ENCODE results near the gene SDK2. TPM values are rescaled to one million over a fixed set of nuclear protein-coding genes. Genes with fewer than 3 reads are reported as not detected.

Gene SDK2
- total and polyA plus RNA-seq, 2 donors from 2014 or later: 0.37 to 2.4 TPM

- no peak overlapping the region for H3K9ac ChIP-seq (ENCODE audit: low read length in 3 of 3)
- no peak for TF ChIP-seq CTCF (IDR thresholded peaks at IDR 0.05; ENCODE audit: borderline replicate concordance, extremely low read depth, insufficient read depth)
- no peak overlapping the region for H3K27ac ChIP-seq (ENCODE audit: low read depth in 2 of 2, low read length in 2 of 2)
- H3K27me3 ChIP-seq (ENCODE audit: control insufficient read depth, insufficient read depth, low read length): no peaks in the 10 kb centered on the region
- intact Hi-C loops (cut with DNase I): no loop called here
- no peaks in the 10 kb centered on the region for H3K36me3 ChIP-seq (ENCODE audit: control insufficient read depth in 2 of 3, insufficient read depth in 3 of 3, low read length in 3 of 3)
- FAIRE-seq (no peak), DNase-seq (no peak)
- no peaks in the 10 kb centered on the region for H3K4me1 ChIP-seq (ENCODE audit: control insufficient read depth in 2 of 3, insufficient read depth in 2 of 3, low read depth in 1 of 3, low read length in 3 of 3)
- H3K4me3 ChIP-seq (ENCODE audit: low read length in 3 of 3): no peak overlapping the region
- no peaks in the 10 kb centered on the region for H3K9me3 ChIP-seq (ENCODE audit: control insufficient read depth in 2 of 3, insufficient read depth in 1 of 3, low read length in 3 of 3)
These were observed 257.7 kb downstream of the SDK2 start for GRCh38 chr17:73386561-73386960.

GRCh38 chr17:73384926-73385325 is 259.3 kb downstream of the SDK2 start:
- Histone ChIP-seq H3K27me3 (ENCODE audit: control insufficient read depth, insufficient read depth, low read length) (no peaks in the 10 kb centered on the region), H3K27ac (ENCODE audit: low read depth in 2 of 2, low read length in 2 of 2) (no peak overlapping the region), H3K9me3 (ENCODE audit: control insufficient read depth in 2 of 3, insufficient read depth in 1 of 3, low read length in 3 of 3) (no peaks in the 10 kb centered on the region), H3K4me1 (ENCODE audit: control insufficient read depth in 2 of 3, insufficient read depth in 2 of 3, low read depth in 1 of 3, low read length in 3 of 3) (no peaks in the 10 kb centered on the region), H3K9ac (ENCODE audit: low read length in 3 of 3) (no peak overlapping the region), H3K36me3 (ENCODE audit: control insufficient read depth in 2 of 3, insufficient read depth in 3 of 3, low read length in 3 of 3) (no peaks in the 10 kb centered on the region), H3K4me3 (ENCODE audit: low read length in 3 of 3) (no peak overlapping the region)
- FAIRE-seq (no peak), DNase-seq (no peak)
- no peak for TF ChIP-seq CTCF (IDR thresholded peaks at IDR 0.05; ENCODE audit: borderline replicate concordance, extremely low read depth, insufficient read depth)
- intact Hi-C loops (cut with DNase I): no loop called here

GRCh38 chr17:73380439-73381106 is 263.7 kb downstream of the SDK2 start:
- no peak overlapping the region for H3K9ac ChIP-seq (ENCODE audit: low read length in 3 of 3)
- no peaks in the 10 kb centered on the region for H3K9me3 ChIP-seq (ENCODE audit: control insufficient read depth in 2 of 3, insufficient read depth in 1 of 3, low read length in 3 of 3)
- DNase-seq: no peak
- no peaks in the 10 kb centered on the region for H3K4me1 ChIP-seq (ENCODE audit: control insufficient read depth in 2 of 3, insufficient read depth in 2 of 3, low read depth in 1 of 3, low read length in 3 of 3)
- no peak for FAIRE-seq
- no peaks in the 10 kb centered on the region for H3K27me3 ChIP-seq (ENCODE audit: control insufficient read depth, insufficient read depth, low read length)
- intact Hi-C loops (cut with DNase I): no loop called here
- no peak for TF ChIP-seq CTCF (IDR thresholded peaks at IDR 0.05; ENCODE audit: borderline replicate concordance, extremely low read depth, insufficient read depth)
- no peak overlapping the region for H3K27ac ChIP-seq (ENCODE audit: low read depth in 2 of 2, low read length in 2 of 2)
- H3K4me3 ChIP-seq (ENCODE audit: low read length in 3 of 3): no peak overlapping the region
- no peaks in the 10 kb centered on the region for H3K36me3 ChIP-seq (ENCODE audit: control insufficient read depth in 2 of 3, insufficient read depth in 3 of 3, low read length in 3 of 3)

GRCh38 chr17:73379826-73380225 is 264.4 kb downstream of the SDK2 start:
- Histone ChIP-seq H3K36me3 (ENCODE audit: control insufficient read depth in 2 of 3, insufficient read depth in 3 of 3, low read length in 3 of 3) (no peaks in the 10 kb centered on the region), H3K4me3 (ENCODE audit: low read length in 3 of 3) (no peak overlapping the region), H3K9ac (ENCODE audit: low read length in 3 of 3) (no peak overlapping the region), H3K9me3 (ENCODE audit: control insufficient read depth in 2 of 3, insufficient read depth in 1 of 3, low read length in 3 of 3) (no peaks in the 10 kb centered on the region), H3K27me3 (ENCODE audit: control insufficient read depth, insufficient read depth, low read length) (no peaks in the 10 kb centered on the region), H3K4me1 (ENCODE audit: control insufficient read depth in 2 of 3, insufficient read depth in 2 of 3, low read depth in 1 of 3, low read length in 3 of 3) (no peaks in the 10 kb centered on the region), H3K27ac (ENCODE audit: low read depth in 2 of 2, low read length in 2 of 2) (no peak overlapping the region)
- intact Hi-C loops (cut with DNase I): no loop called here
- TF ChIP-seq CTCF (IDR thresholded peaks at IDR 0.05; ENCODE audit: borderline replicate concordance, extremely low read depth, insufficient read depth): no peak
- no peak for FAIRE-seq
- DNase-seq: no peak

Measured in kidney (tissue), 14 donors.